HG03521 (cell line): ENCODE results near the gene ZNF394.
"Not testable (repeated sequence)": the region's sequence is repeated elsewhere in the genome, so short reads cannot be mapped to it uniquely, and the experiment has no call there.

Experiments used
- ATAC-seq: cut with Tn5 transposase; IDR thresholded peaks from one replicate; pipeline ENCODE4 v1.9.1; 2021; ENCODE audit warnings: mild to moderate bottlenecking, moderate library complexity; ENCODE audit not compliant: unreplicated experiment

ZNF394 gene

GRCh38 chr7:99499721-99500636 lies at the start of gene ZNF394:
Gene ZNF394, minus strand, starts transcription at chr7:99500281. Its CDS starts 188 bp downstream, at chr7:99500093.
- ATAC-seq = peak; percentile 41

GRCh38 chr7:99549545-99549944 lies 49.5 kb upstream of the ZNF394 start:
- not testable (repeated sequence) for ATAC-seq

GRCh38 chr7:99545308-99545707 lies 45.2 kb upstream of the ZNF394 start:
- ATAC-seq = not testable (repeated sequence)

GRCh38 chr7:99543916-99544315 lies 43.8 kb upstream of the ZNF394 start:
- no peak for ATAC-seq

GRCh38 chr7:99543081-99543671 lies 43.1 kb upstream of the ZNF394 start:
- ATAC-seq = no peak

GRCh38 chr7:99541212-99541611 lies 41.1 kb upstream of the ZNF394 start:
- ATAC-seq = no peak

- no peak for ATAC-seq
Observed at GRCh38 chr7:99540542-99540941, 40.5 kb upstream of the ZNF394 start.

GRCh38 chr7:99539213-99539811 lies 39.2 kb upstream of the ZNF394 start:
- no peak for ATAC-seq

- no peak for ATAC-seq
Observed at GRCh38 chr7:99535667-99536066, 35.6 kb upstream of the ZNF394 start.

GRCh38 chr7:99531354-99531765 lies 31.3 kb upstream of the ZNF394 start:
- ATAC-seq = no peak

GRCh38 chr7:99525713-99526440 lies 25.8 kb upstream of the ZNF394 start:
- no peak for ATAC-seq

- ATAC-seq = no peak
Observed at GRCh38 chr7:99521399-99521798, 21.3 kb upstream of the ZNF394 start.

- no peak for ATAC-seq
Observed at GRCh38 chr7:99514050-99514449, 14.0 kb upstream of the ZNF394 start.

GRCh38 chr7:99505324-99505662 lies 5.2 kb upstream of the ZNF394 start:
- no peak for ATAC-seq

- ATAC-seq = peak; percentile 72
Observed at GRCh38 chr7:99504603-99505323, 4.7 kb upstream of the ZNF394 start, which contains the start of gene ZKSCAN5. Gene ZKSCAN5, plus strand, starts transcription at chr7:99504662. Its CDS starts 1,383 bp downstream, at chr7:99506045.

- no peak for ATAC-seq
Observed at GRCh38 chr7:99504281-99504602, 4.2 kb upstream of the ZNF394 start.

GRCh38 chr7:99501236-99501635 lies 1.2 kb upstream of the ZNF394 start:
- ATAC-seq = not testable (repeated sequence)

- no peak for ATAC-seq
Observed at GRCh38 chr7:99500637-99501009, 542 bp upstream of the ZNF394 start.

- peak; percentile 7 for ATAC-seq
Observed at GRCh38 chr7:99499371-99499720, 735 bp downstream of the ZNF394 start.

- no peak for ATAC-seq
Observed at GRCh38 chr7:99498546-99498944, 1.5 kb downstream of the ZNF394 start.
